NCI-H2196 treated with DMSO at 0.1 percent for 48 hours (cell line): ENCODE data around the gene DOCK10.

Source experiments
- DNase-seq: peaks from one replicate; lab custom pipeline; 2025; ENCODE audit not compliant: unreplicated experiment; lab: John Stamatoyannopoulos, UW

DOCK10 gene

DNA sequence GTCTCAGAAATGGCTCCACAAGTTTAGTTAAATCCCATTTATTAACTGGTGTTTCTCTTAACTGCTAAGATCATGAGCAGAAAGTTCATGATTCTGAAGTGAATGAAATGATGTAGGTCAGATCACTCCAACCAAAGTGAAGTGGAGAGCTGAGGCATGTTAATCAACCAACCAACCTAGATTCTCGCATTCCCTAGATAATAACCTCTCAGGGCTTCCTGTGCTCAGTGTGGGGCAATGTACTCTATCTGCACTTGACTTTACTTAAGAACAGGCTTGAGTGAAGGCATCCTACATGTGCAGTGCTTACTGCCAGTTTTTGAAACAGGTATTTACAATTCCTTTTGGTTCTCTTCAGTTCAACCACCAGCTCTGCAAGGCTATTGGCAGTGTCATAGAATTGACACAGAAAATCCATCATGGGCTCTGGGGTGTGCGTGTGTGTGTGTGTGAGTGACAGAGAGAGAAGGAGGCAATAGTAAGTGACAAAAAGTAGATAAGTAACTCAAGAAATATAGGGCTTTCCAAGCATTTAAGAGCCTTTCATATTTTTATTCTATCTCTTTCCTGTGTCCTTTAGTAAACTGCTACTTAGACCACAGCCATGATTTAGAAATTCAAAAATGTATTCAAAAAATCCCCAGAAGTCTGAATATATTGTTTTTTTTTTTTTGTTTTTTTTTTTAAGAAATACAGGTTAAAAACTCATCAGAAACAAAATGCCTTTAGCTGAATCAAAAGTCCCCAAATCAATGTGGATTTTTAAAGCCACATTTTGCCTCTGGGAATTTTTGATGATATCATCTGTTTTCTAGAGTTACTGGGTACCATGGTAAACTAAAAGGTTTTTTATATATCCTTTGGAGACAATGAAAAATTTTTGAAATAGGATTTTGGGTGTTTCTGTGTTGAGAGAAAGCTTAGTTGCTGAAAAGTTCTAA, 28.6 kb downstream of the DOCK10 start:
- DNase-seq: no peak

DNA sequence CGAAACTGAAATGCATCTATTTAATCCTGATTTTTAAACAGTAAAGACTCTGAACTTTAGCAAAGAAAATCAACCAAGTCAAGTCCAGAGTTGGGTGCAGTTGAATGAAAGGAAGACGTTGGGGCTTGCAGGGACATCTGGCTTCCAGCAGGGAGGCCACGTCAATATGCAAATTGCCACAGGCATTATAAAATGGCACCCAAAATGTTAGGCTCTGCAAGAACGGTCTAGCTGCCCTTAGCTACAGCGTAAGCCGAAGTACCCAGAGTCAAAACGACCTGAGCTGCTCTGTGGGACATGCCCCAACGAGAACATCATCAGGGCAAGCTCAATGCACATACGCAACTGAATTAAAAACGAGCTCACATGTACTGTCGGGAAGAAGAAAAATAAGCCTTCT, 30.7 kb downstream of the DOCK10 start:
- no peak for DNase-seq

DNA sequence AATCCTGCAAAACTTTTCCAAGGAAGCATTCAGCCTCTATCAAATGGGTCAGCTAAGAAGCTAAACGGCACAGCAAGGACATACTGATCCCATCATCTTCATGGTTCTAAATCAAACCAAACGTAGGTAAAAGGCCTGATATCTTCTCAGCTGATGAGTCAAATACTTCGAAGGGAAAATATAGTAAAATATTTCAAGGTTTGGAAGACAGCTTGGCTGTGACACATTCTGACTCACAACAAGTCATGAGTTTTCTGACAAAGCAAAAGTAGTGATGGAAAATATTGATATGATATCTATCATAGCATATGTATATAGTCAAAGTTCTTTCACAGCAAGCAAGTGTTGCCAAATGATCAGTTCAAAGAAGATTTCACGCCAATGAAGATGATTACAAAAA, 31.5 kb downstream of the DOCK10 start:
- DNase-seq: no peak

DNA sequence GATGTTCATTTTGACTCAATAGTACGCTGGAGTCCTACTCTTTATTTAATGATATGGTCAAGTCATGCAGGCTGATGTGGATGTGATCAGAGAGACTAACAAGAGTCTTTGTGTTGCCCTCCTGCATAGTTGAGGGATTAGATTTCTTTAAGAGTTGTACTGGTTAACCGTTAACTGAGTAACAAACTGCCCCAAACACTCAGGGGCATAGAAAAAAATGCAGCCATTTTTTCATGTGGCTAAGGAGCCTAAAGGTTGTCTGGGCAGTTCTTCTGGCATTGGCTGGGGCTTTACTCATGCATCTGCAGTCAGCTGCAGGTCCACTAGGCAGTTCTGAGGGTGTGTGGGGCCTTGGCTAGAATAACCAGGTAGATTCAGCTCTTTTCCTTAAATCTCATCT, 32.5 kb downstream of the DOCK10 start:
- no peak for DNase-seq

DNA sequence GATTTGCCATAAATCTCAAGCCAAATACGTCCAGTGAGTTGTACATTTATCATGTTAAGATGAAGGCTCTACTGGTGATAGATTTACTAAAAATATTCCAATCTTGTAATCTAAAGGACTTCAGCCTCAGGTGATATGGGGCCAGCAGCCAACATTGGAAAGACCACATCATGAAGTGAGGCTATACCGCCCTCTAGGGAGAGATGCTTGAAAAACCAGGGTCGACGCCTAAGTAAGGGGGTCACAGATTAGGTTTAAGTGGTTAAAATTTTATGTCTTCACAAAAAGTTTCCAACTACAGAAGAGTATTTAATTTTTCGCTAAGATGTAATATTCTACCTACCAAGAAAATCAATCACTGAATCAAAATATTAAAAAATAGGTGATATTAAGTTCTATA, 33.3 kb downstream of the DOCK10 start:
- DNase-seq: no peak

DNA sequence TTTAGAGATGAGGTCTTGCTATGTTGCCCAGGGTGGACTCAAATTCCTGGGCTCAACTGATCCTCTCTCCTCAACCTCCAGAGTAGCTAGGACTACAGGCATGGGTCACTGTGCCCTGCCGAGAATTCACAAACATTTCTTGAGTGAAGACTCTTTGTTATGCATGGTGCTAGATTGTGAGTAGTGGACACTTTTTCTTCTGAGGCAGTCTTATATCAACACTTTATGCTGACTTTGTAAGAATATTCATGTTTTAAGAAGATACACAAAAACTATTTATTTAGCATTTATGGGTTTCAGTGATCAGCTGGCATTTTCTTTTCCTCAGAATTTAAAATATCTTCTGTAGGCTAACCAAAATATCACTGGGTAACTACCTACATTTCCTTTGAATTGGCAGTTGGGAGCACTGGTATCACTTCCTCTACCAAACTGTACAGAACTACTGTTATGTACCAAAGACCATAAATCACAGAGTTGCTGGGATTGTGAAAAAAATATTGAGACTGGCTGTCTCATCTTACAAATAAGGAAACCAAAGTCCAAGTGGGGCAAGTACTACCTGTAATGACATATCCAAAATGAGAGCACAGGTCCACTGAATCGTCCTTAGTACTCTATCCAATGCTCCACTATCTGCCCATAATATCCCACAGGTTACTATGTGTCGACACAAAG, 34.0 kb downstream of the DOCK10 start:
- no peak for DNase-seq

DNA sequence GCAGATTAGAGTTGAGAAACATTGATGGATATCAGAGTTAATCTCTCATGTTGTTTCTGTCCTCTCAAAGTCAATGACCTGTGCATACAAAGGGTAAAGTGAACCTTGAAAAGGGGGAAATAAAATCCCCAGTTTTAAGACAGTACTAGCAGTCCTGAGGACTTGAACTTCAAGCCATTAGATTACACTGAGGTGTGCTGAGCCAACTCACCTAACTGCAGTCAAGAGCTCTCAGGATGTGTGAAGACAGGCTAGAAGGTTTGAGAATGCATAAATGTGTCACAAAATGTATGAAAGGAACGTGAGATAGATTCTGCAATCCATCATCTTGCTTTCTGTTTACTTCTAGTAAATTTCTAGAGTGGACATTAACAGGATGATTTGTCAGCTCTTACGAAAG, 35.5 kb downstream of the DOCK10 start:
- DNase-seq: no peak

DNA sequence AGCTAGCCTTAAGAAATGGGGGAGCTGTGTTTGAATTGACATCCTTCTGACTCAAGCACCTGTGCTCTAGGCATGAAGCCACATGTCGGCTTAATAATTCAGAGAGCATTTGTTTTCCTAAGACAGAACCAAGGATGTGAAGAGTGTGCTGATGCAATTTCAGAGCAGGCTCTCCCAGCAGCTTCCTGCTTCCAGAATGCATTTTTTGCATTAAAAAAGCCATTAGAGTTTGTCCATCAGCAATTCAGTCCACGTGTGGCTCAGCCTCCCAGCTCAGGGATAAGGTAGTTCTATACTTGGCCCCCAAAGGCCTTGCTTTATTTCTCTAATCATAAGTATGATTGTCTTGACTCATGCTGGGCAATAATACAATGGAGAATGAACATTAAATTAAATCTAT, 37.7 kb downstream of the DOCK10 start:
- DNase-seq: no peak

DNA sequence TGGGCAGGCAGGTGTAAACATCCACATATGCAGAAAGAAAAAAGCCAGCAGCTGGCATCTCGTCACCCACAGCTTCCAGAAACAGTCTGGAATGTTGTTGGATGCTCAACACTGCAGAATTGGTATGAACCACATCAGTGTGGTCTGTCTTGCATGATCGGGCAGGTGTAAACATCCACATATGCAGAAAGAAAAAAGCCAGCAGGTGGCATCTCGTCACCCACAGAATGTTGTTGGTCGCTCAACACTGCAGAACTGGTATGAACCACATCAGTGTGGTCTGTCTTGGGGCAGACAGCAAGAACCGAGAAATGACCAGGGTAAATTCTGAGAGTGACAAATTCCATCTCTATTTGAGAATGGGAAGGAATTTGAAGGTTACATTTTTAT, 39.6 kb downstream of the DOCK10 start:
- no peak for DNase-seq

DNA sequence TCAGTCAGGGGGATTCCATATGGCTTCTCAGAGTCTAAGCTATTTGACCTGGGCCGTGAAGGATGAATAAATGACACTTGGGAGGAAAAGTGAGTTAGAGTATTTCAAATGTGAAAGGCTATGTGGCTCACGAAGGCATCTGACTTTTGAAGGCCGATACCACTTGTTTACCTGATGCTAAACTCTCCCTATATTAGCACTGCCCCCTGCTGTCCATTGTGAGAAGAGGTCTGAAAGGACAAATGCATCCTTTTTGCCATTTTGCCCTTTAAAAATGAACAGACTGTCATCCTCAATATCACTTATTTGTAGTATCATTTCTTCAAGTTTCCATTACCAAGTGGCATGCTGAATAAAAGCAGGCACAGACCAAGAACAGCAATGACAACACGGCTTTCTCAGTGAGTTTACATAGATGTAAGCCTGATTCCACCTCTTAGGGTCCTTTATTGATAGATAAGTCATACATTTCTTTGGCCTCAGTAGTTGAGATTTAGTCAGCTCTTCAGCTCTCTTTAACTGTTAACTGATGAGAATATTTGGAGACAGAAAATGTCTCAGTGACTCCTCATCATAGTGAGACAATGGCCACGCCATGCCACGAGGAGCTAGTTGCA, 40.1 kb downstream of the DOCK10 start:
- DNase-seq: peak; percentile 38

DNA sequence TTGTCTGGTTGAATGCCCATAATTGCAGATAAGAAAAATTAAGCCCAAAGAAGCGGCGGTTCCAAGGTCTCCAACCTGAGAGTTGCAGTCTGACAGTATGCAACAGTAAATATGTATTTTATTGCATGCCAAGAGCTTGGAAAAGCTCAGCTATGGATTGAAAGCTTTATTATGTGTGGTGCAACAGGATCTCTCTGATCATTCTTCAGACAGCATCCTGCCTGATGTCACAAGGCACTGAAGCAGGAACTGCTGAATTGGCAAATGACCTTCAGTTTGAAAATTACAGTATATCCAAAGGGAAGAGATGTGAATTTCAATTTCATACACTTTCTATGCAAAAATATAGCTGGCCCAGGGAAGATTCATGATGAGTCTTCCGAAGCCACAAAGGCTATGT, 42.5 kb downstream of the DOCK10 start:
- DNase-seq: no peak

DNA sequence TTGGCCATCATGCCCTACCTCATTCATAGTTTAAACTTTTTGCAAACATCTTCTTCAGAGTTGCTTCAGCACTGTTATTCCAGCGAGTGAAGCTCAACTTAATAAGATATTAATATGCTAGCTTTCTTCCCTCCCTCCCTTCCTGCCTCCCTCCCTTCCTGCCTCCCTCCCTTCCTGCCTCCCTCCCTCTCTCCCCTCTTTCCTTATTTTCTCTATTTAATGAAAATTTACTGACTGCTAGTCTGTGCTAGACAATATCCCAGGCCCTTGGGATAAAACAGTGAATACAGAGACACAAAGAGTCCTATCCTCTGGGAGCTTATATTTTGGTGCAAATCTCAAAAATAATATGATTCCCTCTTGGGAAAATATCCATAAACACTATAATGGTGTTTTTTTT, 42.9 kb downstream of the DOCK10 start:
- DNase-seq: no peak

DNA sequence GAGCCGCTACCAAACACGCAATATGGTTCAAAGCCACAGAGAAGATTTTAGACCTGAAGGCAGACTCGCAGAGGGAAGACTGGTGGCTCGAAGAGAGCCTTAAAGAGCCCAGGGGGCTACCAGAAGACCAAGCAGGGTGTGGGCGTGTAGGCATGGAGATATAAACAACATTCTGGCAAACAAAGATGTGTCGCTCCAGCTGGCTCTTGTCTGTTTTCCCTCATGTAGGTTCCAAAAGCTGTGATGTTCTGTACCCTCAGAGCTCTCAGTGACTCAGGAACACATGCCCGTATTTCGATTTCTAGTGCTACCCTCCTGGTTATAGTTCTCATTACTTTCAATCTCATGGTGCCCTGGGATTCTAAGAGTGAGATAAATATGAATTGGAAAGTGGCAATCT, 44.5 kb downstream of the DOCK10 start:
- no peak for DNase-seq

DNA sequence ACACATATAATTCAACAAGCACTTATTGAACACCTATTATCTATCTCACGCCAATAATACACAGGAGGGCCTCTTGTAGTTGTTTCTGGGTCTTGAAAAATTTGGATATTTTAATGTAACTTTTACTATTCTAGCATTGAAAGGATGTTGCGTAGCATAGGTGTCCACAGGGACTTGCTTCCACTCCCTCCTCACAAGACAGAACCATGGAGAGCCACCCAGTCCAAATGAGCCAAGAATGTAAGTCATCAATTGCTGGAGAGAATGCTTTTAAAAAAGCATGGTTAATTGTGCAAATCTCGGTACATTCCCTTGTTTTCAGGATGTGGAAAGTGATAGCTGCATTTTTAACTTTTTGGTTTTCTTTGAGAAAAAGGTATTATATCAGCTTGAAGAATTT, 46.8 kb downstream of the DOCK10 start:
- DNase-seq: no peak

DNA sequence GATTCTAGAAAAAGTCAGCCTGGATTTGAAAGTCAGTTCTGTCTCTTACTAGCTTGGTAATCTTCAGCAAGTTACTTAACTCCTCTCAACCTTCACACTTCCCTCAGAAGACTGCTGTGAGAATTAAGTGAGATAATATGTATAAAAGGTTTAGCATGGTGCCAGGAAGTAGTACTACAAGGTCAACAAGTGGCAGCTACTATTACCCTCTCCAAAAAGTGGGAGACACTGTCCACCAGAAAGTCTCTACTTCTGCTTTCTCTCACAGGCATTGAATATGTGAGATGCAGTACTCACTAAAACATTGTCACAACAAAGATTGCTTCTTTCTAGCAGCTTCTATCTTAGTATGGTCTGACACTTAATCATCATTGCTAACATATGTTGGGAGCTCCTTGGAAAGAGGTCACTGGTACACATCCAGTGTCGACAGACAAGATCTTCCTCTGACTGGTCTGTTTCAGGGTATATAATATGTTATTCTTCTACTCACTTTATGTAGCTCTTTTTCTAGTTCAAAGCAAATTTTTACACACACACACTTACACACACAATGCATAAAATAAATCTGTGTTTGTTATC, 47.9 kb downstream of the DOCK10 start:
- DNase-seq: no peak

DNA sequence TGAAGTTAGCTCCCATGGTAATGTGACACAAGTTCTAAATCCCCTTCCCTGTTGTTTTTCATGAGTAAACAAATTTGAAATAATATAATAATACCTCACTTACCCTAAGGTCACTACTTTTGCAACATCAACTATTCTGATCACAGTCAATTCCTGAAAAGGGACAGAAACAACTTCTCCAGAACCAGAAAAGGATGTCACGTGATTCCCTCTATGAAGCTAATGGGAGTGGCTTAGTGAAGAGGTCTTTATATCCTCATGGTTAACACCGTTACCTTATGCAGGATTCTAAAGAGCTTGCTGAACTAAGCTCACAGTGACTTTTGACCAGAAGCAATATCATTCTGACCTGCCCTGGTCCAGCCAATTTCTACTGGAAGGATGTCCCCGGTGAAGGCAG, 51.6 kb downstream of the DOCK10 start:
- DNase-seq: no peak

DNA sequence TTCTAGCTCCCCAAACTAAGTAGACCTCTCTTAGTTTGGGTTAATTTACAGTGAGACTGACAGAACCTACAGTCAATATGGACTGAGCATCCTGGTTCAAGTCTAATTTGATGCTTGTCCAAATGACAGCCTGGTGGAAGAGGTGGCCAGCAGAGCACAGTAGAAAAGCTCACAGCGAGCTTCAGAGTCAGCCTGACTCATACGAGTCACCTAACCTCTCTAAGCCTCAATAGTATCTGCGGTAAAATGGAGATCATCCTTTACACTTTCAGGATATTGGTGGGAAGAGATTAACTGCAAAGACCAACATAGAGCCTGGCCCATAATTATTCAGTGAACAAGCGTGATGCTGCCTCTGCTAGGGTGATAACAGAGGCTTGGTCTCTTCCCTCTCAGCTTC, 54.5 kb downstream of the DOCK10 start:
- no peak for DNase-seq

DNA sequence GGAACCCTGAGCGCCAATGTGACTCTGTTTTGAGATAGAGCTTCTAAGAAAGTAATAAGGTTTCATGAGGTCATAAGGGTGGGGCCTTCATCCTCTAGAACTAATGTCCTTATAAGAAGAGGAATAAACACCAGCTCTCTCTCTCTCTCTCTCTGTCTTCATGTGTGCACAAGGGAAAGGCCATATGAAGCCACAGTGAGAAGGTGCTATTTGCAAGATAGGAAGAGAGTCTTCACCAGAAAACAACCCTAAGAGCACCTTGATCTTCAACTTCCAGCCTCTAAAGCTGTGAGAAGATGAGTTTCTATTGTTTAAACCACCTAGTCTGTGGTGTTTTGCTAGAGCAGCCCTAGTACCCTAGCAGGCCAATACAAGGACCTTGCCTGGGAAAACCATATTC, 55.8 kb downstream of the DOCK10 start:
- DNase-seq: no peak

DNA sequence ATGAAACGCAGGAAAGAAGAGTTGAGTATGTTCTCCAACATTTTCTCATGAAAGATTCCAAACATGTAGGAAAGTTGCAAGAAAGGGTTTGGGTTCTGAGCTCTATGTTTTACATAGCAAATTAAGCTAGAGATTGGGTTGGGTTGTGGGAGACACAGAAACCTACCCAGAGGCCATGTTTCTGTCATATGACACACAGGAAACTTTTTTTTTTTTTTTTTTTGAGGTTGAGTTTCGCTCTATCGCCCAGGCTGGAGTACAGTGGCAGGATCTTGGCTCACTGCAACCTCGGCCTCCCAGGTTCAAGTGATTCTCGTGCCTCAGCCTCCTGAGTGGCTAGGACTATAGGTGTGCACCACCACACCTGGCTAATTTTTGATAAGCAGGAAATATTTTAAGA, 57.6 kb downstream of the DOCK10 start:
- no peak for DNase-seq

DNA sequence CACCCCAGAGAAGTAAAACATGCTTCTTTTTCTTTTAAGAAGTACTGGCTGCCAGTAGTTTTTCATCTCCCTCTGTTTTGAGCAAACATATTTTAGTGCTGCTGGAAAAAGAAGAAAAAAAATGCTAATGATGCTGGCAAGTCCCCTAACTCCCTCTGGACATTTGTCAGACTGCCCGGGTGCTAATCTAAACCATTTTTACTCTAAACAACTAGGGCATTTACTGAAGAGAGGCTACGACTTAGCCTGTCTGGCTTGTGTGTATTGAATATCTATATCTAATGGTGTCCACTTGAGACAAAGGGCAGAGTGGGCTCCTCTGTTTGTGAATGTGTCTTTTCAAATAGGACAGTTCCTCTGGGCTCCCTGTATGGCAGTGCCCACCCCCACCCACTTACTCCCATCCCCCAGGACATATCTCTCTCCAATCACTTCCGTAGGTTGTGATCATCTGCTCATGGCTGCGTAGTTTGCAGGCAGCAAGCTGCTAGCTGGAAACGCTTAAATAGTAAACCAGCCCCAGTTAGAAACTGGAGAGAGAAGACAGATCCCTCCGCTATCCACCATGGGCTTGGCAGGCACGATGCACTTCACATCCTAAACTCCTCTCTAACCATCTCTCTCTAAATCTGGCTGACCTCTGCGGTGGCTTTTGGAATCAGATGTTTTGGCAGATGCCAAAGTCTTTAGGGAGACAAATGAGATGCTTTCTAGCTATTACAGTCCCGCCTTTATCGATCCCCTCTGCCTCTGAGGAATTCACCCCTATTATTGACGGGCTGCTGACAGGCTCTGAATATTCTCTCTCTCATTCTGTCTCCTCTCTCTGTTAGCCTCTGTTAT, 58.3 kb downstream of the DOCK10 start:
- DNase-seq: no peak
